ENCODE measurements around the gene ACAD10.

GRCh38 chr12:111692575-111693210 lies 6.8 kb downstream of the ACAD10 start:
- TF ChIP-seq GATA3 (IDR thresholded peaks at IDR 0.05; ENCODE audit: low read depth, low read length), result no peak
- TF ChIP-seq GATA2 (IDR thresholded peaks at IDR 0.05; ENCODE audit: low read depth, low read length), result no peak
